ENCODE measurements around the gene CD109.
"Not testable (repeated sequence)": the region's sequence is repeated elsewhere in the genome, so short reads cannot be mapped to it uniquely, and the experiment has no call there.

The CD109 gene

DNA sequence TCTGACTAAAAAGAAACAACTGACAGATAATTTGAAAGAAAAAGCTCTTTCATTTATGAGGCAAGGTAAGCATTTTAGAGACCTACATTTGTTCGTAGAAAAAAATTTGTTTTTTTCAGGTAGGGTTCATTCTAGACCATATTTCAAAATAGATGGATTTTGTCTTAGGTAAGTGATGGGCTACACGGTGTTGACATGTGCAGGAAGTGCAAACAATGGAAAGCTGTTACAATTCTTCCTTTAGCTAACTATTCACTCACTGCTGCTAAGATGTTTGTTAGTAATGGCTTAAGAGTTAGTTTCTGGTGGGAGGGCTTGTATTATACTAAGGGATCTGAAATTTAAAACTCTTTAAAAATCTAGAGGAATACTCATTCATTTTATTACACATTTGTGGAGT is 96.7 kb downstream of the CD109 start:
- DNase-seq, result no peak

DNA sequence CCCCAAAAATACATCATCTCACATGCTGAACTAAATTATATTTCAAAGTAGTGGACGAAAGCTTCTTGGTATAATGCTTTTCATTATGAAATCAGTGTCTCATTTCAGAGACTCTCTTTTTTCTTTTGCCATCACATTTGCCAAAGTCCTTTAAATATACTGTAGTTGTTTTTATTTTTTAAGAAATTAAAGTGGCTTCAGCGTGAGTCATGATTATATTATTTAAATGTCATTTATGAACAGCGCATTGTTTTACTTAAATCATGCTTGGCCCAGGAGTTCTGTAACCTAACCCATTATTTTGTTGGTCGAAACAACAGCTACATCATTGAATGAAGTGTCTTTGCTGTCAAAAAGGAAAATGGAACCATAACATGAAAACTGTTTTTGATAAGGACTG is 100.9 kb downstream of the CD109 start:
- DNase-seq, result no peak

DNA sequence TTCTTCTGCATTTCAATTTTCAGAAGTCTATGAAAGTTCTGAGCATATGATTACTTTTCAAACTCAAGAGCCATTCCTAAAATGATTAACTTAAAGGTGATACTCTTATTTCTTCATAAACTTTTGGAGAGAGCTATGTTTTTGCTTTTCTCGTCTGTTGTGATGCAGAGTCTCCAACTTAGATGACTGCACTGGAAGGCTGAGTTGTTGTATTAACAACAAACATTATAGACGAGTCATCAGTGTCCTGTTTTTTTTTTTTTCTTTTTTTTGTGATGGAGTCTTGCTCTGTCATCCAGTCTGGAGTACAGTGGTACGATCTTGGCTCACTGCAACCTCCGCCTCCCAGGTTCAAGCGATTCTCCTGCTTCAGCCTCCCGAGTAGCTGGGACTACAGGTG is 101.9 kb downstream of the CD109 start:
- DNase-seq, result no peak

- DNase-seq, result peak; percentile 44 to 85
Measured at GRCh38 chr6:73798592-73798991, 102.6 kb downstream of the CD109 start.

GRCh38 chr6:73800997-73801396 is 105.0 kb downstream of the CD109 start:
- DNase-seq, result no peak

GRCh38 chr6:73801652-73802268 is 105.8 kb downstream of the CD109 start:
- DNase-seq, result no peak

DNA sequence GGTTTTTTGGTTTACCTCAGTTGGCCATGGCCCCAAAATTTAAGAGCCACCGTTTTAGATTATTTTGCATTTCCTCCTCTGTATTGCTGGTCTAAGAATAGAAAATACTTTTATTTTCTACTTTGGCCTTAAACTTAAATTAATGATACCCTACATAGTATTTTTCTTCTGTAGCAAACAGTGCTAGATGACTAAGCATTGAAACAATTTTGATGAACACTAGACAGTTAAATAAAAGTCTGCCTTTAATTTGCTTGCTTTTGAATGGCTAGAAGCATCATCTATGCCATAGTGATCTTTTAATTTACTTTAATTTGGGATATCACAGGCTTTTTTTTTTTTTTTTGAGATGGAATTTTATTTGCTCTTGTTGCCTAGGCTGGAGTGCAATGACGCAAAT is 106.4 kb downstream of the CD109 start:
- DNase-seq, result no peak

GRCh38 chr6:73803562-73804241 is 107.7 kb downstream of the CD109 start:
- DNase-seq, result no peak

DNA sequence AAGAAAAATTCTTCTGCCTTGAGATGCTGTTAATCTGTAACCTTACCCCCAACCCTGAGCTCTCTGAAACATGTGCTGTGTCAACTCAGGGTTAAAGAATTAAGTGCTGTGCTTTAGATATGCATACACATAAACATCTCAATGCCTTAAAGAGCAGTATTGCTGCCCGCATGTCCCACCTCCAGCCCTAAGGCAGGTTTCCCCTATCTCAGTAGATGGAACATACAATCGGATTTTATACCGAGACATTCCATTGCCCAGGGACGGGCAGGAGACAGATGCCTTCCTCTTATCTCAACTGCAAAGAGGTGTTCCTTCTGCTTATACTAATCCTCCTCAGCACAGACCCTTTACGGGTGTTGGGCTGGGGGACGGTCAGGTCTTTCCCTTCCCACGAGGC is 109.2 kb downstream of the CD109 start:
- not testable (repeated sequence) for DNase-seq

- DNase-seq, result not testable (repeated sequence)
Measured at GRCh38 chr6:73805982-73806381, 110.0 kb downstream of the CD109 start.

GRCh38 chr6:73811706-73812105 is 115.7 kb downstream of the CD109 start:
- DNase-seq, result no peak

GRCh38 chr6:73817253-73817652 is 121.2 kb downstream of the CD109 start:
- DNase-seq, result no peak

DNA sequence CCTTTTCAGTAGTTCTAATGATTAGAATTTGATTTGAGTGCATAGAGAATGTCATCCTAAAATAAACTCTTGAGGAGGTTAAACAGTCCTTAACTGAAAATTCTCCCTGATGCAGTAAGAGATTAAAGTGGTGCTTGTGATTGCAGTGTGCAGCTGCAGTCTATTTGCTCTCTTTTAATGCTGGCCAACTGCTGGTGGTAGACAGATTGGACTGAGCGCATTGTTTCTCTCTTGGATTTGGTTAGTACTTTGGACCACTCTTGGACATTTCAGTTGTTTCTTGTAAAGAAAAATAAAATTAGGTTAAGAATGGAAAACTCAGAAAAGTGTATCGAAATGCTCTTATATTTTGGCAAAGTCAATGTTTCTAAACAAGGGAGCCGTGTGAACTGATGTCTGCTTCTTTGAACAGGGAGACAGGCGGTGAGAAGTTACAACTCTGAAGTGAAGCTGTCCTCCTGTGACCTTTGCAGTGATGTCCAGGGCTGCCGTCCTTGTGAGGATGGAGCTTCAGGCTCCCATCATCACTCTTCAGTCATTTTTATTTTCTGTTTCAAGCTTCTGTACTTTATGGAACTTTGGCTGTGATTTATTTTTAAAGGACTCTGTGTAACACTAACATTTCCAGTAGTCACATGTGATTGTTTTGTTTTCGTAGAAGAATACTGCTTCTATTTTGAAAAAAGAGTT is 127.2 kb downstream of the CD109 start:
- DNase-seq, result no peak

DNA sequence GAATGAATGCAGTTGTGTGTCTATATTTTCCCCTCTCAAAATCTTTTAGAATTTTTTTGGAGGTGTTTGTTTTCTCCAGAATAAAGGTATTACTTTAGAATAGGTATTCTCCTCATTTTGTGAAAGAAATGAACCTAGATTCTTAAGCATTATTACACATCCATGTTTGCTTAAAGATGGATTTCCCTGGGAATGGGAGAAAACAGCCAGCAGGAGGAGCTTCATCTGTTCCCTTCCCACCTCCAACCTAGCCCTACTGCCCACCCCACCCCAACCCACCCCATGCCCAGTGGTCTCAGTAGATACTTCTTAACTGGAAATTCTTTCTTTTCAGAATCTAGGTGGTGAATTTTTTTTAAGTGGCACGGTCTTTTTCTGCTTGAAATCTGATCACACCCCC is 127.8 kb downstream of the CD109 start:
- DNase-seq, result no peak

- no peak for DNase-seq
Measured at GRCh38 chr6:73826571-73826970, 130.6 kb downstream of the CD109 start.

- no peak for DNase-seq
Measured at GRCh38 chr6:73830119-73830518, 134.1 kb downstream of the CD109 start.

- DNase-seq, result no peak
Measured at GRCh38 chr6:73832313-73832712, 136.3 kb downstream of the CD109 start.

DNA sequence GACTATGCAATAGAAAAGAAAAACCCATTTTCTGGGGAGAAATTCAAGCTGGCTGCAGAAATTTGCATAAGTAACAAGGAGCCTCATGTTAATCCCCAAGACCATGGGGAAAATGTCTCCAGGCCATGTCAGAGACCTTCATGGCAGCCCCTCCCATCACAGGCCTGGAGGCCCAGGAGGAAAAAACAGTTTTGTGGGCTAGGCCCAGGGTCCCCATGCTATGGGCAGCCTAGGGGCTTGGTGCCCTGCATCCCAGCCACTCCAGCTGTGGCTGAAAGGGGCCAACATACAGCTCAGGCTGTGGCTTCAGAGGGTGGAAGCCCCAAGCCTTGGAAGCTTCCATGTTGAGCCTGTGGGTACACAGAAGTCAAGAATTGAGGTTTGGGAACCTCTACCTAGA is 148.7 kb downstream of the CD109 start:
- not testable (repeated sequence) for DNase-seq

DNA sequence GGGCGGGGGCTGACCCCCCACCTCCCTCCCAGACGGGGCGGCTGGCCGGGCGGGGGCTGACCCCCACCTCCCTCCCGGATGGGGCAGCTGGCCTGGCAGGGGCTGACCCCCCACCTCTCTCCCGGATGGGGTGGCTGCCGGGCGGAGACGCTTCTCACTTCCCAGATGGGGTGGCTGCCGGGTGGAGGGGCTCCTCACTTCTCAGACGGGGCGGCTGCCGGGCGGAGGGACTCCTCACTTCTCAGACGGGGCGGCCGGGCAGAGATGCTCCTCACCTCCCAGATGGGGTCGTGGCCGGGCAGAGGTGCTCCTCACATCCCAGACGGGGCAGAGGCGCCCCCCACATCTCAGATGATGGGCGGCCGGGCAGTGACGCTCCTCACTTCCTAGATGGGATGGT is 155.0 kb downstream of the CD109 start:
- not testable (repeated sequence) for DNase-seq

GRCh38 chr6:73854998-73855718 is 159.2 kb downstream of the CD109 start:
- peak; percentile 62 to 97 for DNase-seq

GRCh38 chr6:73857341-73857890 is 161.4 kb downstream of the CD109 start:
- no peak for DNase-seq

- no peak for DNase-seq
Measured at GRCh38 chr6:73858376-73858775, 162.4 kb downstream of the CD109 start.

DNA sequence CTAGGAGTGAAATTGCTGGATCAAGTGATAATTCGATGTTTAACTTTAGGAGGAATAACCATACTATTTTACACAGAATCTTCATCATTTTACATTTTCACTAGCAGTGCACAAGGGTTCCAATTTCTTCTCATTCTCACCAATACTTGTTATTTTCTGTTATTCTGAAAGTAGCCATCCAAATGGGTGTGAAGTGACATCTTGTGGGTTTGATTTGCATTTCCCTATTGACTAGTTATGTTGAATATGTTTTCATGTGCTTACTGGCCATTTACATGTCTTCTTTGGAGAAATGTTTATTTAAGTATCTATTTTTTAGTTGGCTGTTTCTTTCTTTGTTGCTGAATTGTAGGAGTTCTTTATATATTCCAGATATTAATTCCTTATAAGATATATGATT is 164.3 kb downstream of the CD109 start:
- no peak for DNase-seq
